Activated CD4-positive, alpha-beta memory T cell treated with anti-CD3 and anti-CD28 coated beads, Interleukin-2, amount 10 ng/mL, durations not matched to agents 7 days and 5 days (primary cell): ENCODE results near the gene MGAT5B. TPM values are rescaled to one million over a fixed set of nuclear protein-coding genes. Genes with fewer than 3 reads are reported as not detected.

ENCODE experiments used
- CTCF ChIA-PET: fragments of 350-600 bp; sonication (Branson Sonifier 250); formaldehyde crosslinking; loops from one replicate; lab custom pipeline; 2021; ENCODE audit warnings: antibody characterized with exemption, inconsistent platforms; lab: Charles Lee
- POLR2A ChIA-PET: fragments of 350-600 bp; sonication (Branson Sonifier 250); formaldehyde crosslinking; loops from one replicate; lab custom pipeline; 2021; ENCODE audit warnings: antibody characterized with exemption; lab: Charles Lee
- DNase-seq: peaks from one replicate; pipeline ENCODE4 v3.0.0-alpha.2; 2020
- H3K27ac Mint-ChIP-seq: one replicate; pipeline ENCODE4 v1.8.0; 2021; ENCODE audit warnings: mild to moderate bottlenecking, mixed read lengths
- H3K27me3 Mint-ChIP-seq: one replicate; pipeline ENCODE4 v1.8.0; 2021; ENCODE audit warnings: mixed read lengths
- H3K36me3 Mint-ChIP-seq: one replicate; pipeline ENCODE4 v1.8.0; 2021; ENCODE audit warnings: low read depth, mixed read lengths
- H3K4me1 Mint-ChIP-seq: one replicate; pipeline ENCODE4 v1.8.0; 2021; ENCODE audit warnings: mixed read lengths
- H3K4me3 Mint-ChIP-seq: one replicate; pipeline ENCODE4 v1.8.0; 2021; ENCODE audit warnings: mild to moderate bottlenecking, mixed read lengths
- H3K9me3 Mint-ChIP-seq: one replicate; pipeline ENCODE4 v1.8.0; 2021; ENCODE audit warnings: mixed read lengths
- total RNA-seq, 2 experiments: library from RNA; stranded (reverse); gene quantifications; one replicate each; pipeline ENCODE4 v1.2.3, GENCODE V29; 2021

Gene MGAT5B
- total RNA-seq, 2 experiments from 2014 or later: 0.08 to 0.13 TPM

DNA sequence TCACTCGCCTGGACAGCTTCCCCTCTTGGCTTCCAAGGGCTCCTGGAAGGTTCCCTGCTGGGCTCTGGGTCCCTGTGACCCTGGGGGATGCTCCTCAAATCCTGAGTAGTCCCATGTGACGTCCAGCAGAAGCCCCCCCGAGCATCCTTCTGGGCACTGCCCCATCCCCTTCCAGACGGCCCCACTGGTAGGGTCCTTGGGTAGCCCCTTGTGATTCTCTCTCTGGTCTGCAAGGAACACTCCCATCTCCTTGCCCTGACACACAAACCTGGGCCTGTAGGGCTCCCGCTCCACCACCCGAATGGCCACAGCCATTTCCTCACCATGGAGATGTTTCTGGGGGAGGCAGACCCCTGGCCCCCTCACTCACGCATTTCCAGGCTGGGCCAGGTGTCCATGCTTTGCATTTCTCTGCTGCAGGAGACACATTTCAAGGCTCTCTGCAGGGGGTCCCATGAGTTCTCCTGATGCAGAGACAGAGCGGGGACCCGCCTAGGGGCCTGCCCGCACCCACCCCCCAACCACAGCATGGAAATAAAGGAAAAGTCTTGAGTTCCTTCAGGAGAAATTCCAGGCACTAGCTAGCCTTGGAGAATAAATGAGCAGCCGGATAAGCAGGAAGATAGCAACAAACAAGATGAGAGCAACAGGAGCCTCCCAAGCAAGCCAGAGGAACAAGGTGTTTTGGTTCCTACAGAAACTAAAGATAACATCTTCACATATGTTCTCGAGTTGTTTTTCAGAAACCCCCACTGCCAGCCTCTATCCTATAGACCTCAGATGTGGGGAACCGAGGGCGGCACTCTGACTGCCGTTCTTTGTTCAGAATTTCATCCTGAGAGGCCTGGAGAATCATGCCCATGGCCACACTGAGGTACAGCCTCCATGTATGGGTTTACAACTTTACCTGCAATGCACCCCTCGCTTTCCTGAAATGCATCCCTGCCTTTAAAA, 128.8 kb downstream of the MGAT5B start:
- CTCF ChIA-PET: interaction anchor here (0.7 to 1.4 kb wide), 2 partner anchors 14 to 284 kb away, joined by 3 to 4 read pairs; no protein-coding TSS in a partner anchor
- peak; percentile 27 for DNase-seq
- Mint-ChIP-seq H3K27me3 (no peaks in the 10 kb centered on the region), H3K36me3 (no peaks in the 10 kb centered on the region), H3K4me3 (no peak overlapping the region), H3K9me3 (no peaks in the 10 kb centered on the region), H3K4me1 (peaks cover 39% of the 10 kb centered on the region), H3K27ac (peak overlapping the region; percentile 88)
- POLR2A ChIA-PET: interaction anchor here (1.1 to 1.3 kb wide), 2 partner anchors 12 to 132 kb away, joined by 3 to 4 read pairs; no protein-coding TSS in a partner anchor

DNA sequence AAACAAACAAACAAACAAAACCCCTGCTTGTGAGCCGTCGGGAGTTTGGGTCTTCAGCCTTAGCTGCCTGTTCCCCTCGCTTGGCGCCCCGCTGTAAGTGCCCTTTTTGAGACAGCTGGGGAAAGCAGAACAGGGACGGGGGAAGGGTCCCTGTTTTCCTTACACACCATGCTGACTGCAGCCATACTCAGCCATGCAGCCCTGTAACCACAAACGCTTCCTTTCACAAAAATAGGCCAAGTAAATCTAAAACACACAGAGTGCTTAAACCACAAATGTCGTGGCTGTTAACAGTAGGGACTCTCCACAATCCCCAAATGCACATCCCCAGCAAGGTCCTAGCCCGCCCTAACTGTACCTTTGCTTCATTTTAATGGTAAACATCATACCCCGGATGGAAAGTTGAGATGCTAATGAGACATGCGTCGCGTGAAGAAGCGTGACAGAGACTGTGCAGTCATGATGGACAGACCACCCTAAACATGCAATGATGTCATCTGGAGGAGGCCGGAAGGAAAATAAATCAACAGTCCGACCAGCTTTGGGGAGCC, 129.9 kb downstream of the MGAT5B start:
- Mint-ChIP-seq H3K27ac (peak overlapping the region; percentile 88), H3K9me3 (no peaks in the 10 kb centered on the region), H3K36me3 (no peaks in the 10 kb centered on the region), H3K4me1 (peaks cover 39% of the 10 kb centered on the region), H3K4me3 (peak overlapping the region; percentile 46), H3K27me3 (no peaks in the 10 kb centered on the region)
- peak; percentile 76 for DNase-seq
- ChIA-PET CTCF (interaction anchor here (1.4 kb wide), 1 partner anchor 58 kb away, joined by 6 read pairs; no protein-coding TSS in a partner anchor), POLR2A (interaction anchor here (1.1 to 1.3 kb wide), 4 partner anchors 19 to 245 kb away, joined by 3 to 4 read pairs (median 4); no protein-coding TSS in a partner anchor)

GRCh38 chr17:76998839-76999238, 130.6 kb downstream of the MGAT5B start:
- peak overlapping the region; percentile 46 for H3K4me3 Mint-ChIP-seq
- POLR2A ChIA-PET: interaction anchor here (0.6 to 1.3 kb wide), 4 partner anchors 19 to 245 kb away, joined by 3 to 4 read pairs (median 4); partner anchors contain the start of gene SEC14L1
- no peaks in the 10 kb centered on the region for H3K9me3 Mint-ChIP-seq
- H3K27me3 Mint-ChIP-seq: no peaks in the 10 kb centered on the region
- CTCF ChIA-PET: interaction anchor here (1.0 to 1.4 kb wide), 2 partner anchors 13 to 58 kb away, joined by 3 to 6 read pairs; no protein-coding TSS in a partner anchor
- DNase-seq: no peak
- H3K36me3 Mint-ChIP-seq: no peaks in the 10 kb centered on the region
- H3K4me1 Mint-ChIP-seq: peaks cover 39% of the 10 kb centered on the region
- H3K27ac Mint-ChIP-seq: peak overlapping the region; percentile 88

Other genes starting within 250 kb of the MGAT5B start
- 1 to 10 TPM; 3.1 to 4.0 TPM for gene ST6GALNAC1, start 224.6 kb upstream of the MGAT5B start, total RNA-seq
- gene MXRA7, start 157.4 kb upstream of the MGAT5B start, total RNA-seq: 1 to 10 TPM; 7.5 to 8.5 TPM
- 10 to 100 TPM; 66.8 to 68.0 TPM for gene JMJD6, start 141.8 kb upstream of the MGAT5B start, total RNA-seq
- 10 to 100 TPM; 43.0 to 48.0 TPM for gene METTL23, start 141.6 kb upstream of the MGAT5B start, total RNA-seq
- gene SRSF2, start 131.1 kb upstream of the MGAT5B start, total RNA-seq: 100 to 1,000 TPM; 316 to 325 TPM
- 10 to 100 TPM; 24.5 to 28.2 TPM for gene MFSD11, start 130.3 kb upstream of the MGAT5B start, total RNA-seq